GM10847 (cell line): ENCODE measurements around the gene PSD4.

ENCODE experiments used
- POLR2A ChIP-seq: IDR thresholded peaks from 2 replicates; pipeline ENCODE4 v1.6.1; 2011; ENCODE audit not compliant: insufficient read length; ENCODE audit errors: extremely low read depth

The PSD4 gene

GRCh38 chr2:113258471-113259147, 84.8 kb downstream of the PSD4 start:
- no peak for TF ChIP-seq POLR2A
